C4-2B (cell line): ENCODE results near the gene ADCY1.

Source experiments
- CTCF ChIP-seq: fragments of 450-650 bp; conservative IDR thresholded peaks from 2 replicates; pipeline ENCODE4 v1.5.1; 2017; ENCODE audit warnings: mild to moderate bottlenecking
- ZFX ChIP-seq: fragments of 450-650 bp; IDR thresholded peaks from 2 replicates; pipeline ENCODE4 v1.6.1; 2017

- TF ChIP-seq CTCF (no peak), ZFX (no peak)
These were observed 14.3 kb downstream of the ADCY1 start for GRCh38 chr7:45588466-45588865.
